PC-9 (cell line): ENCODE measurements around the gene OLFML2A. TPM values are rescaled to one million over a fixed set of nuclear protein-coding genes. Genes with fewer than 3 reads are reported as not detected.

ENCODE experiments used
- BruUV-seq: library from RNA; stranded (reverse); fragments of 400-500 nt; replicated peaks from 2 replicates; lab custom pipeline; 2021; lab: Mats Ljungman, UMichigan
- CTCF ChIA-PET: fragments of 300-600 bp; sonication (Branson Sonifier 250); formaldehyde crosslinking; loops from one replicate; lab custom pipeline; 2022; ENCODE audit warnings: antibody characterized with exemption; lab: Charles Lee
- POLR2A ChIA-PET: fragments of 300-600 bp; sonication (Branson Sonifier 250); formaldehyde crosslinking; loops from one replicate; lab custom pipeline; 2022; ENCODE audit warnings: antibody characterized with exemption; ENCODE audit not compliant: unreplicated experiment; lab: Charles Lee
- DNase-seq, 2 experiments: peaks; one replicate each; pipeline versions ENCODE4 v3.0.0 to v3.0.0-alpha.2; 2015 to 2022; ENCODE audit warnings: mixed read lengths in 1 of 2
- H2AFZ ChIP-seq: fragments of 200-600 bp; sonication (generic); 2 replicates; pipeline ENCODE4 v1.8.1; 2017; ENCODE audit warnings: antibody characterized with exemption
- H3F3A ChIP-seq: fragments of 200-600 bp; sonication (generic); 2 replicates; pipeline ENCODE4 v1.8.1; 2017; ENCODE audit warnings: antibody characterized with exemption, mild to moderate bottlenecking, low read depth; ENCODE audit not compliant: insufficient read depth
- H3K27ac ChIP-seq: fragments of 200-600 bp; sonication (generic); 2 replicates; pipeline ENCODE4 v1.6.1; 2016; ENCODE audit warnings: mixed run types
- H3K27me3 ChIP-seq: fragments of 200-600 bp; sonication (generic); 2 replicates; pipeline ENCODE4 v1.6.1; 2016; ENCODE audit warnings: low read depth, mixed run types; ENCODE audit not compliant: insufficient read depth
- H3K36me3 ChIP-seq: fragments of 200-600 bp; sonication (generic); 2 replicates; pipeline ENCODE4 v1.6.1; 2016; ENCODE audit warnings: low read depth, mixed run types
- H3K4me1 ChIP-seq: fragments of 200-600 bp; sonication (generic); replicated peaks from 2 replicates; pipeline ENCODE4 v1.6.1; 2016; ENCODE audit warnings: mixed run types; ENCODE audit not compliant: insufficient read depth
- H3K4me2 ChIP-seq: fragments of 200-600 bp; sonication (generic); 2 replicates; pipeline ENCODE4 v1.6.1; 2017; ENCODE audit warnings: mixed run types
- H3K4me3 ChIP-seq: fragments of 200-600 bp; sonication (generic); 2 replicates; pipeline ENCODE4 v1.6.1; 2016; ENCODE audit warnings: mixed run types
- H3K79me2 ChIP-seq: fragments of 200-600 bp; sonication (generic); 2 replicates; pipeline ENCODE4 v1.6.1; 2017; ENCODE audit warnings: low read depth, mixed run types
- H3K9me2 ChIP-seq: fragments of 200-600 bp; sonication (generic); 2 replicates; pipeline ENCODE4 v1.8.1; 2017; ENCODE audit warnings: mild to moderate bottlenecking; ENCODE audit not compliant: insufficient read depth
- H3K9me3 ChIP-seq: fragments of 200-600 bp; sonication (generic); 2 replicates; pipeline ENCODE4 v1.8.1; 2016; ENCODE audit warnings: low read depth; ENCODE audit not compliant: insufficient read depth
- H4K20me1 ChIP-seq: fragments of 200-600 bp; sonication (generic); 2 replicates; pipeline ENCODE4 v1.8.1; 2017; ENCODE audit not compliant: insufficient read depth
- EZH2 ChIP-seq: fragments of 200-600 bp; sonication (generic); IDR thresholded peaks from 2 replicates; pipeline ENCODE4 v1.8.0; 2017; ENCODE audit warnings: antibody characterized with exemption, low read depth
- intact Hi-C: fragments of 100-400 bp; cut with micrococcal nuclease; formaldehyde crosslinking; loops from one replicate; pipeline ENCODE4 v1.10.0; 2022; ENCODE audit not compliant: unreplicated experiment
- total RNA-seq: library from RNA; stranded (reverse); gene quantifications from 2 replicates; pipeline ENCODE4 v1.2.3, GENCODE V29; 2021
- TF ChIP-seq, protein P1 (sequence below): fragments of 200-600 bp; sonication (generic); conservative IDR thresholded peaks from 2 replicates; pipeline ENCODE4 v1.6.1; 2017; ENCODE audit warnings: mixed run types, antibody characterized with exemption, mild to moderate bottlenecking, moderate library complexity

OLFML2A gene
- total RNA-seq, 1 experiment from 2014 or later = 5.7 TPM

- no peaks in the 10 kb centered on the region for H3K27me3 ChIP-seq
- H3K79me2 ChIP-seq = no peaks in the 10 kb centered on the region
- H3K9me3 ChIP-seq = no peaks in the 10 kb centered on the region
- H3K9me2 ChIP-seq = no peaks in the 10 kb centered on the region
- no peaks in the 10 kb centered on the region for H3K36me3 ChIP-seq
- no peak overlapping the region for H3K27ac ChIP-seq
- H3K4me1 ChIP-seq = peaks cover 59% of the 10 kb centered on the region
- no TSS peak for BruUV-seq
- peaks cover 44% of the 10 kb centered on the region for H3F3A ChIP-seq
- intact Hi-C loops = no loop called here
- CTCF ChIA-PET = interaction anchor here (1.4 to 1.6 kb wide), 3 partner anchors 26 to 39 kb away, joined by 5 to 11 read pairs (median 5); partner anchors contain the start of gene WDR38
- TF ChIP-seq EZH2 = no peak
- TF ChIP-seq, protein P1, sequence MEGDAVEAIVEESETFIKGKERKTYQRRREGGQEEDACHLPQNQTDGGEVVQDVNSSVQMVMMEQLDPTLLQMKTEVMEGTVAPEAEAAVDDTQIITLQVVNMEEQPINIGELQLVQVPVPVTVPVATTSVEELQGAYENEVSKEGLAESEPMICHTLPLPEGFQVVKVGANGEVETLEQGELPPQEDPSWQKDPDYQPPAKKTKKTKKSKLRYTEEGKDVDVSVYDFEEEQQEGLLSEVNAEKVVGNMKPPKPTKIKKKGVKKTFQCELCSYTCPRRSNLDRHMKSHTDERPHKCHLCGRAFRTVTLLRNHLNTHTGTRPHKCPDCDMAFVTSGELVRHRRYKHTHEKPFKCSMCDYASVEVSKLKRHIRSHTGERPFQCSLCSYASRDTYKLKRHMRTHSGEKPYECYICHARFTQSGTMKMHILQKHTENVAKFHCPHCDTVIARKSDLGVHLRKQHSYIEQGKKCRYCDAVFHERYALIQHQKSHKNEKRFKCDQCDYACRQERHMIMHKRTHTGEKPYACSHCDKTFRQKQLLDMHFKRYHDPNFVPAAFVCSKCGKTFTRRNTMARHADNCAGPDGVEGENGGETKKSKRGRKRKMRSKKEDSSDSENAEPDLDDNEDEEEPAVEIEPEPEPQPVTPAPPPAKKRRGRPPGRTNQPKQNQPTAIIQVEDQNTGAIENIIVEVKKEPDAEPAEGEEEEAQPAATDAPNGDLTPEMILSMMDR = no peak
- no peak overlapping the region for H2AFZ ChIP-seq
- DNase-seq = no peak
- no peak overlapping the region for H3K4me3 ChIP-seq
- POLR2A ChIA-PET = interaction anchor here (0.6 to 0.7 kb wide), 2 partner anchors 155 to 397 kb away, joined by 5 read pairs; no protein-coding TSS in a partner anchor
- H3K4me2 ChIP-seq = peak overlapping the region; percentile 97; the same call in 1 of the 2 replicates
- no peaks in the 10 kb centered on the region for H4K20me1 ChIP-seq
Observed at GRCh38 chr9:124814164-124814535, 37.2 kb downstream of the OLFML2A start.

GRCh38 chr9:124815601-124816000 is 38.7 kb downstream of the OLFML2A start:
- TF ChIP-seq EZH2 = no peak
- TF ChIP-seq, protein P1 = no peak
- POLR2A ChIA-PET = no interaction called here
- H4K20me1 ChIP-seq = no peaks in the 10 kb centered on the region
- H3K27me3 ChIP-seq = no peaks in the 10 kb centered on the region
- no peaks in the 10 kb centered on the region for H3K79me2 ChIP-seq
- H3K4me2 ChIP-seq = no peak overlapping the region
- H3K36me3 ChIP-seq = no peaks in the 10 kb centered on the region
- no peak for DNase-seq
- H2AFZ ChIP-seq = no peak overlapping the region
- intact Hi-C loops = no loop called here
- peaks cover 62% of the 10 kb centered on the region for H3K4me1 ChIP-seq
- H3K9me2 ChIP-seq = no peaks in the 10 kb centered on the region
- peaks cover 57% of the 10 kb centered on the region for H3F3A ChIP-seq
- BruUV-seq = no TSS peak
- no peak overlapping the region for H3K4me3 ChIP-seq
- CTCF ChIA-PET = no interaction called here
- H3K27ac ChIP-seq = no peak overlapping the region
- H3K9me3 ChIP-seq = no peaks in the 10 kb centered on the region

DNA sequence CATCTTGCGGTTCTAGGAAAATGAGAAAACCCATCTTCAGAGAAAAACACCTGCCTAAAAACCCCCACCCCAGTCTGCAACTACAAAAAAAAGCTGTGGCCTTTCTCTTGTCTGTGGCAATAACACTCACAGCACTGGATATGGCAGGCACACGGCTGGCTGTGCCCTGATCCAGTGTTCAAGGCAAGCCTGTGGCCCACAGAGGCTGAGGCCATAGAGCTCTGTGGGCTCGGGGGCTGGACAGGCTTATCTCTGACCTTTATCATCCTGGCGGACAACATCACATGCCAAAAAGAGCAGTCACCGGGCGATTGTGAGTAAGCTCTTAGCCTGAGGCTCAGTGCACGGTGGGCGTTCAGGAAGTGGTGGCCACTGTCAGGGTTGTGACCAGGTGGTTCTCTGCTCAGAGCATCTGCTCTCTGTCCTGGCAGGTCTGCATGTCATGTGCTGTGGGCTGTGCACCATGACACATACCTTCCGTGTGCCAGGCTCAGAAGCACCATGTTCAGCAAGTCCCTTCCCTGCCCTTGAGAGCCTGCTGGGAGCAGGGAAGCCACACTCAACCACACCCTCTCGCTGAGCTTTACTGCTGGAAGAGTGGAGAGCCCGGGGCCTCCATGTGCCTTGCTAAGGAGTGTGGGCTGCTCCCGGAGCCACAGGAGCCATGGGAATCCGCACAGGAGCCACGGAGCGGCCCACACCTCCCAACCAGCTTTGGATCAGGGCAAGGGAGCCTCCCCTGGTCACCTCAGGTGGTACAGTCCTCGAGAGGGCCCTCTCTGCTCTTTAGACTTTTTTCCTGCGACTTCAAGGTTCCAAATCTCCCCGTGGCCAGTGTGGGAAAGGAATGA is 41.7 kb downstream of the OLFML2A start:
- peak; percentile 95 to 99 for DNase-seq
- Histone ChIP-seq H3K4me2 (peak overlapping the region; percentile 71), H3F3A (peaks cover 35% of the 10 kb centered on the region), H3K4me3 (peak overlapping the region; percentile 16; the same call in 1 of the 2 replicates), H3K9me3 (no peaks in the 10 kb centered on the region), H3K4me1 (peaks cover 31% of the 10 kb centered on the region), H3K9me2 (no peaks in the 10 kb centered on the region), H3K36me3 (no peaks in the 10 kb centered on the region), H4K20me1 (no peaks in the 10 kb centered on the region), H3K79me2 (no peaks in the 10 kb centered on the region), H3K27ac (peak overlapping the region; percentile 79), H3K27me3 (no peaks in the 10 kb centered on the region), H2AFZ (peak overlapping the region; percentile 83)
- BruUV-seq = TSS peak; percentile 68
- CTCF ChIA-PET = interaction anchor here (0.6 to 2.1 kb wide), 7 partner anchors 16 to 47 kb away, joined by 3 to 7 read pairs (median 5); partner anchors contain the start of gene NR6A1
- no peak for TF ChIP-seq EZH2
- TF ChIP-seq, protein P1 = no peak
- POLR2A ChIA-PET = interaction anchor here (0.5 to 0.8 kb wide), 8 partner anchors 20 to 1534 kb away, joined by 3 to 36 read pairs (median 8); no protein-coding TSS in a partner anchor
- intact Hi-C loops = loop anchor here (1.0 to 2.0 kb wide), 4 partner anchors 8 to 39 kb away; partner anchors contain the start of gene WDR38
